K562 (cell line): Measurements from ENCODE around the gene MYMX. TPM values are rescaled to one million over a fixed set of nuclear protein-coding genes. Genes with fewer than 3 reads are reported as not detected.

Source experiments
- ARID4B ChIP-seq: sonication (generic); formaldehyde crosslinking; IDR thresholded peaks from 2 replicates; pipeline ENCODE4 v1.8.0; 2022; ENCODE audit warnings: mild to moderate bottlenecking, missing genetic modification reagents
- CBX5 ChIP-seq: IDR thresholded peaks from 2 replicates; pipeline ENCODE4 v1.6.1; 2014; ENCODE audit warnings: low read depth, borderline replicate concordance
- ELF4 ChIP-seq: fragments of 450-650 bp; formaldehyde crosslinking; IDR thresholded peaks from 2 replicates; pipeline ENCODE4 v1.4.0; 2022; ENCODE audit warnings: missing genetic modification characterization
- FOXA1 ChIP-seq: fragments of 450-650 bp; IDR thresholded peaks from 2 replicates; pipeline ENCODE4 v1.6.1; 2016; ENCODE audit warnings: mild to moderate bottlenecking, borderline replicate concordance
- MNT ChIP-seq, 2 experiments: fragments of 450-650 bp; conservative IDR thresholded peaks; 2 replicates each; pipeline ENCODE4 v1.6.1; 2017; ENCODE audit warnings: mild to moderate bottlenecking in 2 of 2, moderate library complexity in 2 of 2
- MXI1 ChIP-seq: IDR thresholded peaks from 2 replicates; pipeline ENCODE4 v1.6.1; 2011; ENCODE audit warnings: low read depth, mild to moderate bottlenecking, improper control_type of control experiment, low read length
- PCBP1 ChIP-seq: fragments of 200-400 bp; formaldehyde crosslinking; IDR thresholded peaks from 2 replicates; pipeline ENCODE4 v1.6.1; 2018; ENCODE audit warnings: mild to moderate bottlenecking, low read depth, low read length; ENCODE audit not compliant: poor library complexity, severe bottlenecking
- PRPF4 ChIP-seq: fragments of 200-400 bp; formaldehyde crosslinking; IDR thresholded peaks from one replicate; pipeline ENCODE4 v1.6.1; 2017; ENCODE audit warnings: low read length, low read depth, mild to moderate bottlenecking; ENCODE audit not compliant: insufficient read depth, poor library complexity, severe bottlenecking
- RCOR1 ChIP-seq, 2 experiments: IDR thresholded peaks; 2 replicates each; pipeline ENCODE4 v1.6.1; 2012; ENCODE audit warnings: low read depth in 2 of 2, low read length in 2 of 2, borderline replicate concordance in 1 of 2, improper control_type of control experiment in 1 of 2
- SMARCC2 ChIP-seq: fragments of 450-650 bp; IDR thresholded peaks from 2 replicates; pipeline ENCODE4 v1.6.1; 2017; ENCODE audit warnings: antibody characterized with exemption, moderate library complexity, mild to moderate bottlenecking, low read depth
- SMC3 ChIP-seq: conservative IDR thresholded peaks from 2 replicates; pipeline ENCODE4 v1.6.1; 2011; ENCODE audit warnings: low read depth, low read length, improper control_type of control experiment; ENCODE audit not compliant: insufficient read depth
- TARDBP ChIP-seq: fragments of 450-650 bp; IDR thresholded peaks from 2 replicates; pipeline ENCODE4 v1.6.1; 2016
- TOE1 ChIP-seq, 2 experiments: fragments of 450-650 bp in 1 of 2; sonication (generic) in 1 of 2; formaldehyde crosslinking in 1 of 2; IDR thresholded peaks; 2 replicates each; pipeline versions ENCODE4 v1.7.1 to v1.8.0; 2016 to 2022; ENCODE audit warnings: borderline replicate concordance in 2 of 2, mild to moderate bottlenecking in 2 of 2, antibody characterized with exemption in 1 of 2, inconsistent platforms in 1 of 2, low read depth in 1 of 2, missing genetic modification reagents in 1 of 2, moderate library complexity in 1 of 2
- U2AF2 ChIP-seq: fragments of 200-400 bp; formaldehyde crosslinking; optimal IDR thresholded peaks from 2 replicates; pipeline ENCODE3; 2017; ENCODE audit warnings: low read depth, mild to moderate bottlenecking, low read length
- ZKSCAN3 ChIP-seq: fragments of 250-450 bp; sonication (Bioruptor Pico); IDR thresholded peaks from 2 replicates; pipeline ENCODE4 v1.4.0; 2020
- ZNF354B ChIP-seq: fragments of 250-450 bp; sonication (Bioruptor Pico); IDR thresholded peaks from 2 replicates; pipeline ENCODE4 v1.4.0; 2020
- ZNF551 ChIP-seq: fragments of 250-450 bp; sonication (Bioruptor Pico); IDR thresholded peaks from 2 replicates; pipeline ENCODE4 v1.5.0; 2021; ENCODE audit warnings: mild to moderate bottlenecking, moderate library complexity
- polyA plus RNA-seq, 8 experiments: library from polyadenylated mRNA; depleted of rRNA in 4 of 8; stranded (reverse) in 5 of 8; unstranded in 3 of 8; fragments of >200 nt; fragmentation: Nextera tagmentation in 2 of 8; fragmentation: Illumina TruSeq in 1 of 8; extraction: Ambion mirVana in 2 of 8; extraction: Trizol in 1 of 8; gene quantifications; 2 replicates each; pipeline versions ENCODE4 v1.2.1 to v1.2.3, GENCODE V29; 2011 to 2014; ENCODE audit warnings: inconsistent platforms in 1 of 8, missing spikeins in 1 of 8
- total RNA-seq, 7 experiments: library from RNA; depleted of rRNA in 6 of 7; stranded (reverse); fragments of >200 nt in 6 of 7; fragmentation: Illumina TruSeq in 2 of 7; extraction: Trizol in 2 of 7; gene quantifications; 2 replicates each; pipeline versions ENCODE4 v1.2.1 to v1.2.3, GENCODE V29; 2011 to 2021; ENCODE audit warnings: low replicate concordance in 1 of 7
- TF ChIP-seq, protein P1 (sequence below): sonication (generic); formaldehyde crosslinking; IDR thresholded peaks from 2 replicates; pipeline ENCODE4 v1.8.0; 2022; ENCODE audit warnings: mild to moderate bottlenecking, missing genetic modification reagents
- TF ChIP-seq, protein P2 (sequence below): fragments of 250-450 bp; sonication (Bioruptor Pico); IDR thresholded peaks from 2 replicates; pipeline ENCODE4 v1.8.0; 2021; ENCODE audit warnings: mild to moderate bottlenecking, moderate library complexity

The MYMX gene
- total and polyA plus RNA-seq, 9 of the 15 experiments (the other 6 are each of a cell fraction or from before 2014, with no cell fraction given): 0.12 TPM; not detected in 8

DNA sequence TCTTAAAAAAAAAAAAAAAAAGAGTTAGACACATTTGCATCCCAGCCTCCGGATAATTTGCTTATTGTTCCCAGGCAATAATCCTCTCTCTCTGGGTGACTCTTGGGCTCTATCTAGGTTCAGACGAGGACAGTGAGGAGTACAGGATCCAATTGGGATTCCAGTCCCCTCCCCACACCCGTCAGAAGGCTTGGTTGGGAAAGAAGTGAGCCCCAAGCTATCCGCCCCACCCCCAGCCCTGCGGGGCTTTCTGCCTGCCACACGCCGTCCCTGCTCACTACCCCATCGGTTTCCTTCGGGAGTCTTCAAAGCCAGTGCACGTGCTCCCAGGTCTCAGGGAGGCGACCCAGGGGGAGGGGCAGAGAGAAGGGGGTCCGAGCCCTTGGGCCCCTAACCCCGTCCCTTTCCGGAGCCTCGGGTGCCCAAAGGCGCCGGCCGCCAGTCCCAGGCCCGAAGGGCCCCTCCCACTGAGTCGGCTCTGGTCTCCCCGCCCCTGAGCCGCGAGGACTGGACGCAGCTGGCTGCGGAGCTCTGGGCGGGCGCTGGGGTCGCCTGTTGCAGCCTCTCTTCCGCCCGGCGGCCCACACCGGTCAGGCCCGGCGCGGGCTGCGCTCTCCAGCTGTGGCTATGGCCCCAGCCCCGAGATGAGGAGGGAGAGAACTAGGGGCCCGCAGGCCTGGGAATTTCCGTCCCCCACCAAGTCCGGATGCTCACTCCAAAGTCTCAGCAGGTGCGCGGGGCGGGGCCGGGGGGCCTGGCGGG lies 2.5 kb downstream of the MYMX start (continued):
- TF ChIP-seq PRPF4 (no peak), CBX5 (no peak), TOE1 (IDR thresholded peaks at IDR 0.05; ENCODE audit: borderline replicate concordance) (peak; percentile 43; the same call in 1 of the 2 replicates), TOE1 (CRISPR knock-in tag; IDR thresholded peaks at IDR 0.05; ENCODE audit: borderline replicate concordance, low read depth) (no peak), ZNF551 (CRISPR knock-in tag) (no peak), TARDBP (peak; percentile 21; the same call in 1 of the 2 replicates), FOXA1 (no peak), SMC3 (no peak), ELF4 (CRISPR knock-in tag) (no peak), U2AF2 (no peak), PCBP1 (peak; percentile 93), MXI1 (no peak), MNT (conservative IDR thresholded peaks at IDR 0.05) (peak; percentile 27 to 81; a peak in 3 of 4 replicates), ZKSCAN3 (CRISPR knock-in tag) (no peak), ARID4B (no peak; the same call in 1 of the 2 replicates), ZNF354B (CRISPR knock-in tag) (no peak), SMARCC2 (no peak), RCOR1 (IDR thresholded peaks at IDR 0.05; ENCODE audit: borderline replicate concordance in 1 of 2, low read depth in 2 of 2, low read length in 2 of 2) (no peak)
- TF ChIP-seq, protein P1, sequence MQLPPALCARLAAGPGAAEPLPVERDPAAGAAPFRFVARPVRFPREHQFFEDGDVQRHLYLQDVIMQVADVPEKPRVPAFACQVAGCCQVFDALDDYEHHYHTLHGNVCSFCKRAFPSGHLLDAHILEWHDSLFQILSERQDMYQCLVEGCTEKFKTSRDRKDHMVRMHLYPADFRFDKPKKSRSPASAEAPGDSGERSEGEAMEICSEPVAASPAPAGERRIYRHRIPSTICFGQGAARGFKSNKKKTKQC: no peak
- TF ChIP-seq, protein P2, sequence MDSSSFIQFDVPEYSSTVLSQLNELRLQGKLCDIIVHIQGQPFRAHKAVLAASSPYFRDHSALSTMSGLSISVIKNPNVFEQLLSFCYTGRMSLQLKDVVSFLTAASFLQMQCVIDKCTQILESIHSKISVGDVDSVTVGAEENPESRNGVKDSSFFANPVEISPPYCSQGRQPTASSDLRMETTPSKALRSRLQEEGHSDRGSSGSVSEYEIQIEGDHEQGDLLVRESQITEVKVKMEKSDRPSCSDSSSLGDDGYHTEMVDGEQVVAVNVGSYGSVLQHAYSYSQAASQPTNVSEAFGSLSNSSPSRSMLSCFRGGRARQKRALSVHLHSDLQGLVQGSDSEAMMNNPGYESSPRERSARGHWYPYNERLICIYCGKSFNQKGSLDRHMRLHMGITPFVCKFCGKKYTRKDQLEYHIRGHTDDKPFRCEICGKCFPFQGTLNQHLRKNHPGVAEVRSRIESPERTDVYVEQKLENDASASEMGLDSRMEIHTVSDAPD (CRISPR knock-in tag): no peak
